ENCODE measurements around the gene SRF. TPM values are rescaled to one million over a fixed set of nuclear protein-coding genes. Genes with fewer than 3 reads are reported as not detected.

SRF gene
- total RNA-seq, 1 experiment from 2014 or later: 25.4 TPM

GRCh38 chr6:43127180-43127579 lies 43.9 kb upstream of the SRF start:
- TF ChIP-seq EZH2 (IDR thresholded peaks at IDR 0.05; ENCODE audit: low read depth) (no peak), CTCF (conservative IDR thresholded peaks at IDR 0.05) (no peak)
- H3K79me2 ChIP-seq (ENCODE audit: low read depth): peaks cover 34% of the 10 kb centered on the region
- BruUV-seq (replicated peaks): no TSS peak
- CTCF ChIA-PET: no interaction called here
- H3K27me3 ChIP-seq (ENCODE audit: insufficient read depth, low read depth): no peaks in the 10 kb centered on the region
- intact Hi-C loops (cut with micrococcal nuclease; ENCODE audit: unreplicated experiment): no loop called here
- peaks cover 16% of the 10 kb centered on the region for H3K4me1 ChIP-seq (replicated peaks; ENCODE audit: insufficient read depth)
- no peaks in the 10 kb centered on the region for H3K36me3 ChIP-seq (ENCODE audit: low read depth)
- no peak for DNase-seq
- no peaks in the 10 kb centered on the region for H3K9me2 ChIP-seq (ENCODE audit: insufficient read depth)
- no peaks in the 10 kb centered on the region for H4K20me1 ChIP-seq (ENCODE audit: insufficient read depth)
- no peaks in the 10 kb centered on the region for H3K9me3 ChIP-seq (ENCODE audit: insufficient read depth, low read depth)
- H3K4me3 ChIP-seq: no peak overlapping the region
- POLR2A ChIA-PET (ENCODE audit: unreplicated experiment): no interaction called here
- H3F3A ChIP-seq (ENCODE audit: insufficient read depth, low read depth): peaks cover 5% of the 10 kb centered on the region; the same call in 1 of the 2 replicates
- no peak overlapping the region for H3K4me2 ChIP-seq
- no peak overlapping the region for H2AFZ ChIP-seq
- no peak overlapping the region for H3K27ac ChIP-seq

- 0 out of 2 replicates have a peak, but pooled peaks cover 9% of the 10 kb centered on the region for H3K4me1 ChIP-seq (replicated peaks; ENCODE audit: insufficient read depth)
- no peak overlapping the region for H3K4me3 ChIP-seq
- CTCF ChIA-PET: no interaction called here
- DNase-seq: no peak
- no peak overlapping the region for H3K27ac ChIP-seq
- no peak overlapping the region for H3K4me2 ChIP-seq
- intact Hi-C loops (cut with micrococcal nuclease; ENCODE audit: unreplicated experiment): no loop called here
- TF ChIP-seq CTCF (conservative IDR thresholded peaks at IDR 0.05) (no peak), EZH2 (IDR thresholded peaks at IDR 0.05; ENCODE audit: low read depth) (no peak)
- H3K79me2 ChIP-seq (ENCODE audit: low read depth): peaks cover 27% of the 10 kb centered on the region
- no peaks in the 10 kb centered on the region for H3K9me2 ChIP-seq (ENCODE audit: insufficient read depth)
- no peaks in the 10 kb centered on the region for H3K9me3 ChIP-seq (ENCODE audit: insufficient read depth, low read depth)
- POLR2A ChIA-PET (ENCODE audit: unreplicated experiment): no interaction called here
- no TSS peak for BruUV-seq (replicated peaks)
- H4K20me1 ChIP-seq (ENCODE audit: insufficient read depth): no peaks in the 10 kb centered on the region
- H3K36me3 ChIP-seq (ENCODE audit: low read depth): no peaks in the 10 kb centered on the region
- H3K27me3 ChIP-seq (ENCODE audit: insufficient read depth, low read depth): no peaks in the 10 kb centered on the region
- H3F3A ChIP-seq (ENCODE audit: insufficient read depth, low read depth): peaks cover 5% of the 10 kb centered on the region; the same call in 1 of the 2 replicates
- no peak overlapping the region for H2AFZ ChIP-seq
Measured at GRCh38 chr6:43127877-43128276, 43.2 kb upstream of the SRF start.

- no peaks in the 10 kb centered on the region for H4K20me1 ChIP-seq (ENCODE audit: insufficient read depth)
- no peaks in the 10 kb centered on the region for H3K36me3 ChIP-seq (ENCODE audit: low read depth)
- H3K4me1 ChIP-seq (replicated peaks; ENCODE audit: insufficient read depth): 0 out of 2 replicates have a peak, but pooled peaks cover 7% of the 10 kb centered on the region
- no peaks in the 10 kb centered on the region for H3K27me3 ChIP-seq (ENCODE audit: insufficient read depth, low read depth)
- peaks cover 16% of the 10 kb centered on the region for H3K79me2 ChIP-seq (ENCODE audit: low read depth)
- no peaks in the 10 kb centered on the region for H3K9me3 ChIP-seq (ENCODE audit: insufficient read depth, low read depth)
- no peaks in the 10 kb centered on the region for H3K9me2 ChIP-seq (ENCODE audit: insufficient read depth)
- no peak overlapping the region for H3K4me3 ChIP-seq
- no peak for DNase-seq
- POLR2A ChIA-PET (ENCODE audit: unreplicated experiment): no interaction called here
- BruUV-seq (replicated peaks): no TSS peak
- no peak overlapping the region for H3K27ac ChIP-seq
- TF ChIP-seq CTCF (conservative IDR thresholded peaks at IDR 0.05): no peak
- no peak for TF ChIP-seq EZH2 (IDR thresholded peaks at IDR 0.05; ENCODE audit: low read depth)
- CTCF ChIA-PET: no interaction called here
- no peak overlapping the region for H3K4me2 ChIP-seq
- no peak overlapping the region for H2AFZ ChIP-seq
- intact Hi-C loops (cut with micrococcal nuclease; ENCODE audit: unreplicated experiment): no loop called here
- peaks cover 5% of the 10 kb centered on the region; the same call in 1 of the 2 replicates for H3F3A ChIP-seq (ENCODE audit: insufficient read depth, low read depth)
Measured at GRCh38 chr6:43128926-43129325, 42.1 kb upstream of the SRF start.
